ENCODE results near the gene NDUFAF2.

DNA sequence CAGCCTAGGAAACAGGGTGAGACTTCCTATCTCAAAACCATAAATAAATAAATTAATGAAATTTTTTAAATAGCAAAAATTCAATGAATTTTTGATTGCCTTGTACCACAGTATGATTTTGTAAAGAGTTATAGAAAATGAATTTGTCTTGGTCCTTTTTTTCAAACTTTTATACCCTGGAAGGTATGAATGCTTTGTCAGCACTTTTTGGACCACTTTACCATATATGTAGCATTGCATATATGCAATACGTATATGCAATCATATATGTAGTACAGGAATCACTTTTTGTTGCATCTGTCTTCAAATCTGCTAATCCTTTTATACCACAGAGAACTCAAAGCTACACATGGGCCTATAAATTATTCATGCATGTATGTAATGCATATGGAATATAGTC, 226.5 kb downstream of the NDUFAF2 start:
- TF ChIP-seq CTCF (IDR thresholded peaks at IDR 0.05) (no peak), POLR2A (IDR thresholded peaks at IDR 0.05) (no peak)

All from body of pancreas (tissue), 4 donors.